Measurements from ENCODE around the gene SLC12A9.

SLC12A9 gene

GRCh38 chr7:100914208-100914878 is 61.8 kb downstream of the SLC12A9 start:
- Mint-ChIP-seq H3K4me1 (ENCODE audit: low read depth in 2 of 2) (peaks cover 0 to 1% of the 10 kb centered on the region in 2 donors), H3K27ac (no peak overlapping the region), H3K9me3 (no peaks in the 10 kb centered on the region), H3K27me3 (peaks cover 47 to 62% of the 10 kb centered on the region in 2 donors), H3K36me3 (ENCODE audit: insufficient read depth) (no peaks in the 10 kb centered on the region), H3K4me3 (no peak overlapping the region)
- DNase-seq (no peak), ATAC-seq (replicated peaks) (no peak)

GRCh38 chr7:100914879-100915447 is 62.5 kb downstream of the SLC12A9 start:
- DNase-seq (no peak), ATAC-seq (replicated peaks) (no peak)
- Mint-ChIP-seq H3K4me1 (ENCODE audit: low read depth in 2 of 2) (peaks cover 0 to 1% of the 10 kb centered on the region in 2 donors), H3K36me3 (ENCODE audit: insufficient read depth) (no peaks in the 10 kb centered on the region), H3K27me3 (peaks cover 53 to 66% of the 10 kb centered on the region in 2 donors), H3K9me3 (no peaks in the 10 kb centered on the region), H3K27ac (no peak overlapping the region), H3K4me3 (no peak overlapping the region)

Data from effector memory CD8-positive, alpha-beta T cell (primary cell).